ENCODE results near the gene OXER1. TPM values are rescaled to one million over a fixed set of nuclear protein-coding genes. Genes with fewer than 3 reads are reported as not detected.

OXER1 gene
- total RNA-seq, 1 donor from 2014 or later: 0.75 TPM

DNA sequence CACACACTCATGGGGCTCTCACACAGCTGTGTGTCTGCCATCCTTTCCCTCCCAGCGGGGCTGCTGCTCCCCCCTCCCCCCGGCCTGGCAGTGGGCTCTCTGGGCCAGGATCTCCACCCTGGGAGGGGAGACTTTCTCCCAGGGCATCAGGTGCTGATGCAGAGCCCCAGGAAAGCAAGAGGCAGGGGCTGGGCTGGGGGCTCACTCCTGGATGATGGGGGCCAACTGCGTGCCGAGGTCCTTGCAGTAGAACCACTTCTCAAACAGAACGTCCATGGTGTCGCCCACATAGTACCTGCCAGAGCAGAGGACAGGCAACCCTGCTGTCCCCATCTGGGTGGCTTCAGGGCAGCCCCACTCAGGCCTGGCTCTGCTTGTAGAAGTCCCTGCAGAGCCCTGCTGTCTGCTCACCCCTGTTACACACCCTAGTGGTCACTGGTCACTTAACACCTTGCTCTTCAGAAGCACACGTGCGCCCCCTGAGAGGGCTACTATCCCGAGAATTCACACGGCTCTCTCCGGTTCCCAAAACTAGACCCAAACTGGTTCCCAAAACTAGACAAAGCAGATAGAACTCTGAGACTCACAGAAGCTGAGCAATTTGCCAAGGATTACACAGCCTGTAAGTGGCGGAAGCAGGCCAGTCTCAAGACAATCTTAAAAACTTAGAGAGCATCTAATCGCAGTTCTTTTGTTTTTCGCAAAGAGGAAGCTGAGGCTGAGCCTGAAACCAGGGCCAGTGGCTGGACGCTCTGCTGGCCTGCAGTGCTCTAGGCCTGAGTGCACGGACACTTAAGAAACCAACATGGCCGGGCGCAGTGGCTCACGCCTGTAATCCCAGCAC is 6.6 kb upstream of the OXER1 start:
- H3K4me3 ChIP-seq (ENCODE audit: low read depth, low read length): no peak overlapping the region
- no peak for DNase-seq (ENCODE audit: low read depth)
- TF ChIP-seq, protein P1, sequence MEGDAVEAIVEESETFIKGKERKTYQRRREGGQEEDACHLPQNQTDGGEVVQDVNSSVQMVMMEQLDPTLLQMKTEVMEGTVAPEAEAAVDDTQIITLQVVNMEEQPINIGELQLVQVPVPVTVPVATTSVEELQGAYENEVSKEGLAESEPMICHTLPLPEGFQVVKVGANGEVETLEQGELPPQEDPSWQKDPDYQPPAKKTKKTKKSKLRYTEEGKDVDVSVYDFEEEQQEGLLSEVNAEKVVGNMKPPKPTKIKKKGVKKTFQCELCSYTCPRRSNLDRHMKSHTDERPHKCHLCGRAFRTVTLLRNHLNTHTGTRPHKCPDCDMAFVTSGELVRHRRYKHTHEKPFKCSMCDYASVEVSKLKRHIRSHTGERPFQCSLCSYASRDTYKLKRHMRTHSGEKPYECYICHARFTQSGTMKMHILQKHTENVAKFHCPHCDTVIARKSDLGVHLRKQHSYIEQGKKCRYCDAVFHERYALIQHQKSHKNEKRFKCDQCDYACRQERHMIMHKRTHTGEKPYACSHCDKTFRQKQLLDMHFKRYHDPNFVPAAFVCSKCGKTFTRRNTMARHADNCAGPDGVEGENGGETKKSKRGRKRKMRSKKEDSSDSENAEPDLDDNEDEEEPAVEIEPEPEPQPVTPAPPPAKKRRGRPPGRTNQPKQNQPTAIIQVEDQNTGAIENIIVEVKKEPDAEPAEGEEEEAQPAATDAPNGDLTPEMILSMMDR (IDR thresholded peaks at IDR 0.05; ENCODE audit: insufficient read depth, low read length, poor library complexity, severe bottlenecking): peak; percentile 61
- no peaks in the 10 kb centered on the region for H3K27me3 ChIP-seq (ENCODE audit: control insufficient read depth, insufficient read depth, low read length)
- H3K36me3 ChIP-seq (ENCODE audit: control insufficient read depth, insufficient read depth, low read length): no peaks in the 10 kb centered on the region

GRCh38 chr2:42769583-42770287 is 5.8 kb upstream of the OXER1 start:
- Histone ChIP-seq H3K27me3 (ENCODE audit: control insufficient read depth, insufficient read depth, low read length) (no peaks in the 10 kb centered on the region), H3K36me3 (ENCODE audit: control insufficient read depth, insufficient read depth, low read length) (no peaks in the 10 kb centered on the region), H3K4me3 (ENCODE audit: low read depth, low read length) (no peak overlapping the region)
- DNase-seq (ENCODE audit: low read depth): no peak
- TF ChIP-seq, protein P1 (IDR thresholded peaks at IDR 0.05; ENCODE audit: insufficient read depth, low read length, poor library complexity, severe bottlenecking): no peak

DNA sequence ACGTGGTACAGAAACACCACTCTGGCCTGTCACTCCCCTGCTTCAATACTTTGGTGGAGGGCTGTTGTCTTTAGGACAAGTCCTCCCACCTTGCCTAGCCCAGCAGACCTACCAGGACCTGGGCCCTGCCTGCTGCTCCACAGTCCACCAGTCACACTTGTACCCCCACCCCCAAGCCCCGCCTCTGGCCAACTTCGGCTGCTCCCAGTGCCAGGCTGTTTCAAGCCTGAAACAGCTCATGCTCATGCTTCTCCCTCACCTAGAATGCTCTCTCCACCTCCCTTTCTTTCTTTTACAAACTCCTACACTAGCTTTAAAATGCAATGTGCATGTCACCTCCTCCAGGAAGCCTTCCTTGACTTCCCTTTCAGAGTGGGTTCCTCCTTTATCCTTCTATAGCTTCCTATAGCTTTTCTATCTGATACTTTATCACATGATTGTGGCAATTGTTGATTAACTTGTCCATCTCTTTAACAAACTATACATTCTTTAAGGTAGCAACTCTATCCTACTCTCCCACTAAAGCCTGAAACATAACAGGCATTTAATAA is 4.8 kb upstream of the OXER1 start:
- no peaks in the 10 kb centered on the region for H3K27me3 ChIP-seq (ENCODE audit: control insufficient read depth, insufficient read depth, low read length)
- no peak for DNase-seq (ENCODE audit: low read depth)
- H3K36me3 ChIP-seq (ENCODE audit: control insufficient read depth, insufficient read depth, low read length): no peaks in the 10 kb centered on the region
- no peak overlapping the region for H3K4me3 ChIP-seq (ENCODE audit: low read depth, low read length)
- TF ChIP-seq, protein P1 (IDR thresholded peaks at IDR 0.05; ENCODE audit: insufficient read depth, low read length, poor library complexity, severe bottlenecking): no peak

- no peaks in the 10 kb centered on the region for H3K36me3 ChIP-seq (ENCODE audit: control insufficient read depth, insufficient read depth, low read length)
- H3K4me3 ChIP-seq (ENCODE audit: low read depth, low read length): no peak overlapping the region
- no peaks in the 10 kb centered on the region for H3K27me3 ChIP-seq (ENCODE audit: control insufficient read depth, insufficient read depth, low read length)
- DNase-seq (ENCODE audit: low read depth): no peak
- TF ChIP-seq, protein P1 (IDR thresholded peaks at IDR 0.05; ENCODE audit: insufficient read depth, low read length, poor library complexity, severe bottlenecking): no peak
These were observed 4.2 kb upstream of the OXER1 start for GRCh38 chr2:42767899-42768705.

- TF ChIP-seq, protein P1 (IDR thresholded peaks at IDR 0.05; ENCODE audit: insufficient read depth, low read length, poor library complexity, severe bottlenecking): no peak
- Histone ChIP-seq H3K27me3 (ENCODE audit: control insufficient read depth, insufficient read depth, low read length) (no peaks in the 10 kb centered on the region), H3K36me3 (ENCODE audit: control insufficient read depth, insufficient read depth, low read length) (no peaks in the 10 kb centered on the region), H3K4me3 (ENCODE audit: low read depth, low read length) (no peak overlapping the region)
- no peak for DNase-seq (ENCODE audit: low read depth)
These were observed 3.4 kb upstream of the OXER1 start for GRCh38 chr2:42767080-42767898.

All from kidney epithelial cell (primary cell).